Osteoblast (primary cell): ENCODE measurements around the gene MADD. TPM values are rescaled to one million over a fixed set of nuclear protein-coding genes. Genes with fewer than 3 reads are reported as not detected.
A peak's percentile ranks its signal among the peaks of the same experiment; 100 is the strongest.
"Not testable (repeated sequence)": the region's sequence is repeated elsewhere in the genome, so short reads cannot be mapped to it uniquely, and the experiment has no call there.

Source experiments
- DNase-seq: peaks from one replicate; pipeline ENCODE4 v3.0.0; 2011; ENCODE audit warnings: low spot score, mixed read lengths; ENCODE audit not compliant: insufficient read length; ENCODE audit errors: missing footprints
- H2AFZ ChIP-seq: 2 replicates; pipeline ENCODE4 v1.6.0; 2011; ENCODE audit warnings: mild to moderate bottlenecking, low read length
- H3K27ac ChIP-seq: 2 replicates; pipeline ENCODE4 v1.5.1; 2011; ENCODE audit warnings: mild to moderate bottlenecking, low read depth, low read length, moderate library complexity
- H3K27me3 ChIP-seq: 2 replicates; pipeline ENCODE4 v1.6.0; 2012; ENCODE audit warnings: mild to moderate bottlenecking, control low read depth, inconsistent platforms, low read length, moderate library complexity; ENCODE audit not compliant: insufficient read depth
- H3K36me3 ChIP-seq: 2 replicates; pipeline ENCODE4 v1.5.1; 2011; ENCODE audit warnings: mild to moderate bottlenecking, low read length, control low read depth, moderate library complexity; ENCODE audit not compliant: insufficient read depth
- H3K4me1 ChIP-seq: 2 replicates; pipeline ENCODE4 v1.5.1; 2011; ENCODE audit warnings: mild to moderate bottlenecking, low read length, control low read depth, moderate library complexity; ENCODE audit not compliant: insufficient read depth
- H3K4me2 ChIP-seq: 2 replicates; pipeline ENCODE4 v1.6.0; 2011; ENCODE audit warnings: mild to moderate bottlenecking, low read length; ENCODE audit not compliant: insufficient read depth
- H3K4me3 ChIP-seq: fragments of 200-600 bp; sonication (generic); 3 replicates; pipeline ENCODE4 v1.5.1; 2012; ENCODE audit warnings: mild to moderate bottlenecking, low read length, inconsistent platforms; ENCODE audit not compliant: insufficient read depth
- H3K79me2 ChIP-seq: 2 replicates; pipeline ENCODE4 v1.6.0; 2012; ENCODE audit warnings: mild to moderate bottlenecking, low read length, control low read depth, inconsistent platforms; ENCODE audit not compliant: insufficient read depth
- H3K9me3 ChIP-seq: 2 replicates; pipeline ENCODE4 v1.5.1; 2011; ENCODE audit warnings: low read depth, low read length, control low read depth
- H4K20me1 ChIP-seq: 2 replicates; pipeline ENCODE4 v1.6.0; 2012; ENCODE audit warnings: mild to moderate bottlenecking, low read length, control low read depth; ENCODE audit not compliant: insufficient read depth
- CTCF ChIP-seq: IDR thresholded peaks from 2 replicates; pipeline ENCODE4 v1.5.1; 2011; ENCODE audit warnings: mild to moderate bottlenecking, low read depth, low read length, moderate library complexity; ENCODE audit errors: extremely low read depth
- total RNA-seq: library from RNA; depleted of rRNA; stranded (reverse); fragments of >200 nt; gene quantifications from 2 replicates; pipeline ENCODE4 v1.2.3, GENCODE V29; 2012

MADD gene
- total RNA-seq, 1 donor = 21.7 TPM

GRCh38 chr11:47306484-47306844, 36.5 kb downstream of the MADD start:
- Histone ChIP-seq H3K79me2 (peaks cover 5% of the 10 kb centered on the region), H4K20me1 (peaks cover 20% of the 10 kb centered on the region), H3K4me1 (peaks cover 12% of the 10 kb centered on the region), H3K4me3 (no peak overlapping the region), H3K27me3 (no peaks in the 10 kb centered on the region), H2AFZ (no peak overlapping the region), H3K4me2 (no peak overlapping the region), H3K27ac (no peak overlapping the region), H3K36me3 (peaks cover 41% of the 10 kb centered on the region), H3K9me3 (no peaks in the 10 kb centered on the region)
- no peak for TF ChIP-seq CTCF
- DNase-seq = peak; percentile 37

- Histone ChIP-seq H3K36me3 (peaks cover 39% of the 10 kb centered on the region), H2AFZ (no peak overlapping the region), H3K4me3 (no peak overlapping the region), H3K4me1 (peaks cover 12% of the 10 kb centered on the region), H3K4me2 (no peak overlapping the region), H4K20me1 (peaks cover 20% of the 10 kb centered on the region), H3K79me2 (peaks cover 5% of the 10 kb centered on the region), H3K9me3 (no peaks in the 10 kb centered on the region), H3K27ac (no peak overlapping the region), H3K27me3 (no peaks in the 10 kb centered on the region)
- no peak for TF ChIP-seq CTCF
- no peak for DNase-seq
Measured at GRCh38 chr11:47308050-47308823, 38.3 kb downstream of the MADD start.

GRCh38 chr11:47314992-47315391, 45.1 kb downstream of the MADD start:
- no peak for TF ChIP-seq CTCF
- H3K9me3 ChIP-seq = no peaks in the 10 kb centered on the region
- no peak overlapping the region for H3K4me3 ChIP-seq
- H3K27ac ChIP-seq = no peak overlapping the region
- H3K36me3 ChIP-seq = peaks cover 16% of the 10 kb centered on the region
- no peak overlapping the region for H2AFZ ChIP-seq
- H3K4me1 ChIP-seq = no peaks in the 10 kb centered on the region
- DNase-seq = peak; percentile 74
- no peaks in the 10 kb centered on the region for H3K27me3 ChIP-seq
- no peaks in the 10 kb centered on the region for H3K79me2 ChIP-seq
- H3K4me2 ChIP-seq = no peak overlapping the region
- peaks cover 2% of the 10 kb centered on the region for H4K20me1 ChIP-seq

GRCh38 chr11:47316501-47316900, 46.6 kb downstream of the MADD start:
- DNase-seq, H3K27ac ChIP-seq, H4K20me1 ChIP-seq, H3K27me3 ChIP-seq, H3K9me3 ChIP-seq, H3K4me2 ChIP-seq, H3K4me3 ChIP-seq, H3K4me1 ChIP-seq, H2AFZ ChIP-seq, H3K79me2 ChIP-seq: not testable (repeated sequence)
- peaks cover 10% of the 10 kb centered on the region for H3K36me3 ChIP-seq
